A204.1 (cell line): ENCODE data around the gene NPY2R.

Experiments used
- FAIRE-seq: peaks from 2 replicates; lab custom pipeline; 2012; peaks lifted over from hg19 to GRCh38; lab: Jason Lieb, UNC

The NPY2R gene, protein sequence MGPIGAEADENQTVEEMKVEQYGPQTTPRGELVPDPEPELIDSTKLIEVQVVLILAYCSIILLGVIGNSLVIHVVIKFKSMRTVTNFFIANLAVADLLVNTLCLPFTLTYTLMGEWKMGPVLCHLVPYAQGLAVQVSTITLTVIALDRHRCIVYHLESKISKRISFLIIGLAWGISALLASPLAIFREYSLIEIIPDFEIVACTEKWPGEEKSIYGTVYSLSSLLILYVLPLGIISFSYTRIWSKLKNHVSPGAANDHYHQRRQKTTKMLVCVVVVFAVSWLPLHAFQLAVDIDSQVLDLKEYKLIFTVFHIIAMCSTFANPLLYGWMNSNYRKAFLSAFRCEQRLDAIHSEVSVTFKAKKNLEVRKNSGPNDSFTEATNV

DNA sequence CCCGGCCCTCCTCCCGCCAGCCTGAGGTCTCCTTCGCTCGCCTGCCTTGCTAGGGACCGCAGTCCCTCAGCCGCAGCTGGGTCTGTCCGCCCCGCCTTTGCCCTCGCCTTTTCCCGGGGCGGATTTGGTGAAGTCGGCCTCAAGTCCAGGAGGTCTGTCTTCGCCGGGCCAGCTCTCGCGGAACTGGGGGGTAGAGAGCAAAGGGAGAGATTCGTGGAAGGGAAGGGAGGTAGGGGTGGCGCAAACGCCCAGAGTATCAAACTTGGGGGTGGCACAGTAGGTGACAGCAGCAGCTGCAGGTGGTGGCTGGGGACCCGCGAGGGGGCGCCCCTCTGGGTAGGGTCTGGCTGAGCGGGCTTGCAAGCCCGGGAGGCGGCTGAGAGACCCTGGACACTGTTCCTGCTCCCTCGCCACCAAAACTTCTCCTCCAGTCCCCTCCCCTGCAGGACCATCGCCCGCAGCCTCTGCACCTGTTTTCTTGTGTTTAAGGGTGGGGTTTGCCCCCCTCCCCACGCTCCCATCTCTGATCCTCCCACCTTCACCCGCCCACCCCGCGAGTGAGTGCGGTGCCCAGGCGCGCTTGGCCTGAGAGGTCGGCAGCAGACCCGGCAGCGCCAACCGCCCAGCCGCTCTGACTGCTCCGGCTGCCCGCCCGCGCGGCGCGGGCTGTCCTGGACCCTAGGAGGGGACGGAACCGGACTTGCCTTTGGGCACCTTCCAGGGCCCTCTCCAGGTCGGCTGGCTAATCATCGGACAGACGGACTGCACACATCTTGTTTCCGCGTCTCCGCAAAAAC, at the start of gene NPY2R:
TSS of gene NPY2R (plus strand) at position 379 of the 797 bp plus-strand sequence. CDS start 5,304 bp downstream, outside the sequence.
- no peak for FAIRE-seq

DNA sequence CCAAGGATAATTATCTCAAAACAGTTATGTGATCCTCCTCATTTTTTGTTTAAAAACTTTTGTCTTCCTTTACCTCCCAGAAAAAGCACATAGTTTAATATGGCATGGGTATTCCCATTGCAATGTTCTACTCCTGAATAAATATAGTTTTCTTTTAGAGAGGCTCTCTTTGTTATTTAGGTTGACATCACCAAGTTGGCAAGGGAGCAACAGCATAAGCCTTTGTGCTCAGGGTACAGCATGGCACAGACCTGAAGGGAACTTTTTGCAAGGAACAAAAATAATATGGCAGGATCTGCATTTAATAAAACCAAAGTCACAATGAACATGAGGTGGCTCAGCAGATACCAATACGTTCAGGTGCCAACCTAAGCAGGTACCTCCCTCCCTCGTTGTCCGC, 47.1 kb upstream of the NPY2R start:
- no peak for FAIRE-seq

DNA sequence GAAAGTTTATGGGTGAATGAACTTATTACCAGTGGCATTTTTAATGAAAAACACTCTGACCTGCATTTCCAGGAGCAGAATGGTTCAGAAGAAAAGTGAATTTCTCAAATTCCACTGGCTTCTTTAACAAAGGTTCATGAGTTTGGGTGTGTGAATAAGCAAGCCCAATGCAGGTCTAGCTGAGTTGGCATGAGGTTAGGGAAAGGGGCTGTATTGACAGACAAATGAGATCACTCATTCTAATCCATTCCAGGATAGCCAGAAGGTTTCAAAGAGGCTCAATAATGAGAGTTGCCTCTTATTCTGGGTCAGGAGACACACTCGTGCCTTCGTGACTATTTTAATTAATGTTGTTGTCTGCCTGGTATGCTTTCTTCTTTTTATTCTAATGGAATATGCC, 43.7 kb upstream of the NPY2R start:
- FAIRE-seq = no peak

DNA sequence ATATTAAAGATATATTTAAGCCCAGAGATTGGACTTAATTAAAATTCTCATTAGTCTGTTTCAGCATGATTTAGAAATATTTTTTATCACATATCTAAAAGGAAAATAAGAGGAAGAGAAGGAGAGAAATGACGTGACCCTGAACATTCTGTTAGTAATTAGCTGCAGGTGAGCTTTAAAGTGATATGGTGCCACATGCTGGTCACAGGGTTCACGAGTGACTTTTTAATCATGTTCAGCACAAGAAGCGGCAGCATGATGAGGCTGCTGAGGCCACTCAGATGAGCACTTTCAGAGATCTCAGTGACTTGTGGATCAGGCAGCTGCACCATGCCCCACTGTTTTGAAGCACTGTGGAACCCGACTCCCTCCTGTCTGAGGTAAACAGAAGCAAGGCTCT, 37.9 kb upstream of the NPY2R start:
- FAIRE-seq = no peak

DNA sequence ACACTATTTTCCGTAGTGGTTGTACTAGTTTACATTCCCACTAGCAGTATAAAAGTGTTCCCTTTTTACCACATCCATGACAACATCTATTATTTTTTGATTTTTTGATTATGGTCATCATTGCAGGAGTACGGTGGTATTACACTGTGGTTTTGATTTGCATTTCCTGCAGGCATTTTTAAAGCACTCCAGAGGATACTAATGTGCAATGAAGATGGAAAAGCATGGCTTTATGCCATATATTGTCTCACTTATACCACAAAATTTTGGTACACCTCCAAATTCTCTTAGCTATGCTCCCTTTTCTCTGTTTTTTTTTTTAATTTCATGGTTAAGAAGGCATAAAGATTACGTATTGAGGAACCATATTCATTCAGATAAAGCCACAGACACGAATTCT, 35.1 kb upstream of the NPY2R start:
- FAIRE-seq = no peak

DNA sequence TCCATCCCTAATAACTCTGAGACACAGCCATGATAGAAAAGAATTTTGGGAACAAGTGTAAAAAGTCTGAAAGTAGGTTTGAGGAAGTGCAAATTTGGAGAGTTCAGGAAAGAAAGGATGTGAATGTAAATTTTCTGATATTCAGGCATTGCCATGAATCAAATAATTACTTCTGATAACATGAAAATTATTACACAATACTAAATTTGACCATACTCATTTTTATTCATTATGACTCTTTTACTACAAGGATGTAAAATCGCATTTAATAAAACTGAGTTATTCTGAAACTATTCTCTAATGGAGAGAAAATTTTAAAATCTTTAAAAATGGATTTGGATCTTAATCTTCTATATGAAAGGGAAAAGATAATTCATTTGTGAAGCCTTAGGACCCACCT, 33.8 kb upstream of the NPY2R start:
- no peak for FAIRE-seq

DNA sequence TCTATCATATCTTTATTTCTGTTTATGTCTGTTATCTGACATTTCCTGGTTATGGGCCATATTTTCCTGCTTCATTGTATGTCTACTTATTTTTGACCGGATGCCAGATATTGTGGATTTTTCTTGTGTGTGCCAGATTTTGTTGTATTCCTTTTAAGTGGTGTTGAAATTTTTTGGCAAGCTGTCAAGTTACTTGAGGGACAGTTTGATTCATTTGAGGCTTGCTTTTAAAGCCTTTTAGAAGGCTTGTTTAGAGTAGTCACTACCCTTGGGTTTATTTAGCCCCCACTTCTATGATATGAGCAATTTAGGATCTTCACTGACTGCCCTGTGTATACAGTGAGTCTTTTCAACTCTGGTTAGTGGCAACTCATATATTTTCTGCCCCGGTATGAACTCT, 29.2 kb upstream of the NPY2R start:
- no peak for FAIRE-seq

DNA sequence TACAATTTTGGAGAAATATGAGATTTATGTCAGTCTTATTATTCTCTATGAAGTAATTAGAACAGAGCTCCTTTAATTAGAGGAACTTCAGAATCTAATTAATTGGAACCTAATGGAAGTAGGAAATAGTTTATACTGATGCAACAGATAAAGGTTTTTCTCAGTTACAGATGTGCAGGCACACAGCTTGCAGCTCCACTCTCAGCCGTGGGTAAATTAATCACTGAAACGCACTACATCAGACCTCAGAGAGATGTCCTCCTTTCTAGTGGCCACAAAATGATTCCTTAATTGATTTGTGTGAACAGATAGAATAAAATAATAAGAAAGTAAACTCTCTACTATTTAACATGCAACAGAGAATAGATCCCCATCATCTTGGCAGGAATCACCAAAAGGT, 21.5 kb upstream of the NPY2R start:
- FAIRE-seq = no peak

DNA sequence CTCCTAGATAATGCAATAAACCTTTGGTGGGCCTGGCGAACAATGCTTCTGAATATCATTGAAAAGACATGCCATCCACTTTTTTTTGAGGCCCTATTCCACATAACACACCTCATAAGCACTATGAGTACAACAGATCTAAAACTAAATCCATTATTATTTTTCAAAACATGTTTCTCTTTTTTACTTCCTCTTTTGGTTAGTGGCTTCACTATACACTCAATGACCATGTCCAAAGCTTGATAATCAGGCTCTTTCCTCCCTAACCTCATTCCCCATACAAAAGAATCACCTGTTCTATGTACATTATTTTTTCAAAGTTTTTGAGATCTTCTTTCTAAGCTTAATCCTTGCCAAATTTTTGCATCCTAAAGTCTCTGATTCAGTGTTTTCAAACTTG, 20.4 kb upstream of the NPY2R start:
- FAIRE-seq = no peak

DNA sequence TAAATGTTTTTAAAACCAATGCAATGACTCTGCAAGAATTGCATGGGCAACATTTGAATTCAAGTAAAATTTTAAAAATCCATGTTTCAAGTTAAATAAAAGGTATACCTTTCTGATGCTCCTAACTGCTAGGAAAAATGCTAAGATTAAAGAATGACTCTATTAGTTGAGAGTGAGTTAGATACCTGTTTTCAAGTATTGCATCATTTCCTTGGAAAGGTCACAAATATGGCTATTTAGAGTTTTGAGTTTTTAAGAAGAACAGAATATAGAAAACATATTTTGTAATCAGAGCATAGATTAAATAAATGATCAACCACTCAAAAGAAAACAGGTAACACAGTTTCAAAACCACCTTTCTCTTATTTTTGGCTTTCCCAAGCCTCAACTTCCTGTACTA, 18.3 kb upstream of the NPY2R start:
- no peak for FAIRE-seq

DNA sequence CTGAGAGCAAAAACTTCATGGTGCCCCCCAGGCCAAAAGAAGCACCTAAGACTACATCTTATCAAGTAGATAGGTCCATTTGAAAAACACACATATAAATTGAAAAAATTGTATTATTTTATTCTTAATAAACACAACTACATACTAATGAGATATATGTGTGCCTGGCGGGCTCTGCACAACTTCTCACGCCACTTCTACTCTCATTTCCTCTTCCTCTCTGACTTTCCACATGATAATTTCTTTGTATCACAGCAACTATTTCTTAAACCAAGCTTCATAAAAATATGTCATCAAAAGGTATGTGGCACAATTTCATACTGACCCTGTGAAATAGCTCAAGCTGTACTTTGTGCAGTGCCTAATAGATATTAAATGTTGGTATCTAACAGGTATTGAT, 10.7 kb upstream of the NPY2R start:
- no peak for FAIRE-seq

DNA sequence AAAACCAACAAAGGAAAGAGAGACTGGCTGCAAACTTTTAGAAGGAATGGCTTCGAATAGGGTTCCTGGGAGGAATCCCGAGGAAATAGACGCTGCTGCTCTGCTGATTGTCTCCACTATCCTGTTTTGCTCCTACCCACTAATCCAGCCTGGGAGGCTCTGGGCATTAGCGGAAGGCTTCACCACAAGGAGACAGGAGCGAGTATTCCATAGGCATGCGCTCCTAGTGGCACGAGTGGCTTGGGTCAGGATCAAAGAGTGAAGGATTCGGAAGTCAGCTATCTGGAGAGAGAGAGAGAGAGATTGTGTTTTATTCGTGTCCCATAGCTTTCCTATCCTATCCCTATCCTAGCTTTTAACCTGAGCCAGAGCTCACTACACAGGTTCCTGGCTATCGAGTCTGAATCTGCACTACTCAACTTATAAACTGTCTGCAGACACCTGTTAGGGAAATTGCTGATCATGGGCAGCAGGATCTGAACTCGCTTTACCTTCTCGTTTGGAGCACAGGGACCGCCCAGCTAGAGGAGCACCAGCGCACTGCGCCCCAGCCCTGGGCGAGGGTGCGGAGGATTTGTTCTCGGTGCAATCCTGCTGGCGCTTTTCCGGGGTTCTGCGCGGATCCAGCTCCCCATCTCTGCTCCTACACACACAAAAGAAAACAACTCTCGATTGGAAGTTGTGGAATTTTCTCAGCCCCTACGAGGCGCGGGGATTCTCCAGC, 740 bp upstream of the NPY2R start:
- FAIRE-seq = no peak

DNA sequence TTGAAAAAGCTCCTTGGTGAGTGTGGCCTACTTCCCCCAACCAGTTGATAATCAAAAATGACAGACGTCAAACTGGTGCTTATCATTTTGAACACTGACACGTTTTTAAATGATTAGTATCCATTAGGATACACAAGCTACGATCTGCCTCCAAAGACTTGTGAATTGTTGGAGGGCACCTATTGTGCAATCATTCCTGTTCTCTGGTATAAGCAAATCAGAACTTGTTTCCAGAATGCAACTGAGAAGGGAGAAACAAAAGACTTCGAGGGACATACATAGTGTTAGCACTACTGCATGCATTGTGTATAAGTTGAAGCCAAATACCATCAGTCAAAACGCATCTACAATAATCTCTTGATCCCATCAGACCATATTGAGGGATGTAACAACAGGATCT, 11.6 kb downstream of the NPY2R start:
- no peak for FAIRE-seq

DNA sequence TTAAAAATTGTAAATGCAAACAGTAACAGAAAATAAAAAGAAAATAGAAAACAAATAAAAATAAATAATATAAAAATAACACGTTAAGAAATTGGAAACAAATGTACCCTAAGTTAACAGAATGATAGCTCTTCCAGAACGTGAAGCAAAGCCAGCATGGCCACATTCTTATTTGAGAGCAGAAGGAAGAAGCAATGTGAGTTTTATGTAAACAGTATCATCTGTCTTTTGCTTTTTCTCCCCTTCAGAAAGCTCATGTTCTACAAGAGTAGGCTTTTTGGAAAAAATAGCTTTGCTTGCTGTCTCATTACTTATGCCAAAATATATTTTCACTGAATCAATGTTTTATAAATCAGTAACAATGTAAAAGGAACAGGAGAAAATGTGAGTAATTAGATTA, 18.7 kb downstream of the NPY2R start:
- FAIRE-seq = no peak

DNA sequence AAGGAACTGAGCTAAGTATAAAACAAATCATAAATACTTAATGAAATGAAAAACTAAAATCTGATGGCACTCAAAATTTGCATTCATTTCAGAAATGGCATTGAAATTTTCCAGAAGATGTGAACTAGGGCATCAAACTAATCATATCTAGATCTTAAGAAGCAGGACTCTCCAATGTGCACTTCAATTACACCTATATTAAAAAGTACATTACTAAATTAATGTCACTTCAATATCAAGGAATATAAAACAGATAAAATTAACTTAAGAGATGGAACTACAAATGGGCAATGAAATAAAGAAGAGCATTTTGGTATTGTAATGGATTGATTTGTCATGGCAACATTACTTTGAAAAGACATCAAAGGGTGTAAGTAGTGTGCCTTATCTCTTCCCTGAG, 20.3 kb downstream of the NPY2R start:
- FAIRE-seq = no peak

DNA sequence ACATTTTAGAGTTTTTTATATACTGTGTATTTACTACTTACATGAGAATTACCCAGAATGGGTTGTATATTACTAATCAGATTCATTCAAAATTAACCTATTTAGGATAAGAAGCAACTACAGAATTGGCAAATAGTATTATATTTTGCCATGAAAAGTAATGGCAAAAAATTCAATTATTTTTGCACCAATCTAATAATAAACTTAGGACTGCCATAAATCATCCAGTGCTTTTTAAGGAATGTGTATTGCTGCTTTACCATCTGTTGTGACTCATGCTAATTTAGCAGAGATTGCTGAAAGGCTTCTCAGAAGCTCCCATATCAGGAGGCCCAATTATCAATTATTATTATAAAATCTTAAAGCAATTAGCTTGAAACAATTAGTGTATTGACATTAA, 24.0 kb downstream of the NPY2R start:
- no peak for FAIRE-seq

DNA sequence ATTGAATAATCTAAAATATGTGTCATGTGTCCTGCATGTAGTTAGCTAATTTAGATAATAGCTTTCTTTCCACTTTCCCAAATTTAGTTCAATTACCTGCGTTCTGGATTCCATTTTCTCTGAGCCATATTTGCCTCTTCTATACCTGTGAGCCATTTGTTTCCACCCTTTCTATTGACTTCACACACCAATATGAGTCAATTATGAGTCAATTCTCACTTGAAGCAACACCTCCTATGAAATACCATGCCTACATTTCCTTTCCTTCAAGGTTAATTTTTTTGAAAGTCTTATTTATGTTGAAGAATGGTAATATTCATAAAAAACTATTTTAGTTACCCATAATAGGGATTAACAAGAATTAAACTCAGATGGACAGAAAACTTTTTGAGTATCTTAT, 25.8 kb downstream of the NPY2R start:
- FAIRE-seq = no peak

DNA sequence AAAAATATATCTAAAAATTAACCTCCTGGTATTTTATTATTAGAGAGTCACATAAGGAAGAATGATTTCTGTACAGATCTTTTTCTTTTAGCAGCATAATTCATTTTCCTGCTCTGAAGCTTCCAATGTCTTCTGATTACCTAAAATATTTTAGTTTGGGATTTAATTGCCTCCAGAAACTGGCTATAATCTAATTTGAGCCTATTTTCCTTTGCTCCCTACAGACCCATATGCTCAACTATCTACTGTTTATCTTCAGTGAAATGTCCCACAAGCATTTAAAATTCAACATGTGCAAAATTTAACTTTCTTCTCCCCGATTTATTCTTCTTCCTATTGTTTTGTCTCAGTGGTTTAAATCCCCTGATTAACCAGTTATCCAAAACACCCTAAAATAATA, 29.1 kb downstream of the NPY2R start:
- FAIRE-seq = no peak

DNA sequence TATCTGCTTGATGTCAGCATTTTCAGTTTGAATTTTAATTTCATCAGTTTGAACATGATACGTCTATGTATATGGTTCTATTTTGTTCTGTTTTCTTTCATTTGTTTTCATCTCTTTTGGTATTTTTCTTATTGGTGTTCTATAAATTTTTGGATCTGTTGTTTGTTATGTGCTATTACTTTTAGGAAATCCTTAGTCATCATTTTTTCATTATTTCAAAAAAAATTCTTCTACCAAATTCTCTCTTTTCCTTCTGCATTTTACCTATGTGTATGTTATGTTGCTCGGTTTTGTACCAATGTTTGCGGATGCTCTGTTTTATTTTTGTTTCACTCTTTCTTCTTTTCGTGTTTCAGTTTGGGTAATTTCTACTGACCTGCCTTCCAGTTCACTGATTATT, 32.8 kb downstream of the NPY2R start:
- no peak for FAIRE-seq

DNA sequence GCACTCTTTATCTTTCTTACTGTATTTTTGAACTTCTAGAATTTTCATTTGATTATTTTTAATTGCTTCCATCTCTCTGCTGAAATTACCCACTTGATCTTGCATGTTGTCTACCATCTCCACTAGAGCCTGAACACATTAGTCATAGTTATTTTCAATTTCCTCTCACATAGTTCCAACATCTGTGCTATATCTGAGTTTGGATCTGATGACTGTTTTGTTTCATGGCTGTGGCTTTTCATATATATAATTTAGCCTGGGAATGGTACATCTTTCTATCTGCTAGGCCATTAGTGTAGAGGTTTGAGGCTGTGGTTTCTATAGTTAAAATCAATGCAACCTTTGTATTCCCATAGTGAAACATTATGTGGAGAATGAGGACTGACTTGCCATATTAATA, 33.2 kb downstream of the NPY2R start:
- no peak for FAIRE-seq

DNA sequence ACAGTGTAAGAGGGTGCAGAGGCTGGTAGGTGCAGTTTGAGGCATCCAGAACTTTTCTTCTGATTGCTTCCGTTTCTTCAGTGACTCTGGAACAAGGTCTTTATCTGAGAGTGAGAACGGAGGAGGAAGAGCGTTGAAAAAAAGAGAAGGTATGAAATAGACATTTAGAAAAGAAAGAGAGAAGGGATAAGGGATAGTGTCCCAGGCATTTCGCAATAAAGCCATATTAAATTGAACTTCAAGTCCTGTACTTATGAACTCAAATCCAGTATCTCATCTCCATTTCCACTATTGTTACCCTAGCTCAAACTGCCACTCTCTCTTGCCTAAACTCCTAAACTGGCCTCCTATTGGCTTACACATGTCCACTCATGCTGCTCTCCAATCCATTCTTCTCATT, 36.7 kb downstream of the NPY2R start:
- FAIRE-seq = no peak

DNA sequence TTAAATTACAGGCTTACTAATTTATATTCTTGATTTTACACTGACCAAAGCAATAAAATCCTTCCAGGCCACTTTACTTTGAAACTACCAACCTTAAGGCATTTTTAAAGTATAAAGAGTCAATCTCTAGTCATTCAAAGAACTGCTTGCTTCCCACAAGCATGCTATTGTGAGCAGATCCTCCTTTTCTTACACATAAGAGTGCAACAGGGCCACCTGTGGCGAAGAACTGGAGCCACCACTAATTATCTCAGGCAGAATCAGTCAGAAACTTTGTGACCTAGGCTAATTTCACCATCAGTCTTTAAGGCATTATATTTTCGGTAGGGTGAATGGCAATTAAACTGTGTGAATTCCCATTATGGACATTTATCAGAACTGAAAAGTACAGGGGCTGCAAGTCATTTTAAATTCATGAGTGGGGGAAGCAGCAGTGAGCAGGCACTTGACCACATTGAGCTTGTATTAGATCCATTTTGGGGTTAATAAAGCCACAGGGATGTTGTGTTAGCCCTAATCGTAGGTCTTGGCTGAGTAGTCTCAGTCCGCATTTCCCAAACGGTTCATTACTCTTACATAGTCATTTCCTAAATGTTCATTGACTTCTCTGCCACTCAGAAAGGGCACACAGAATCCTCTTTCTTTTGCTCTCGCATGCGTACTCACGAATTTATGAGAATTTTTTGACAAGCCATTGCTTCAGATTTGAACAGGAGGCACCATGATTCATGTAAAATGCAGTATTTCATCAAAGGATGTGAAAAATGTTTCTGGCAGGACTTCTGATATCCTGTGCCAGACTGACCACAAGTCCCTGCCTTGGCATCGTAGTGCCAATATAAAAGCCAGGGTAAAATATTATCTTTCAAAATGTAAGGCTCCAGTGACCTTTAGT, 39.8 kb downstream of the NPY2R start:
- no peak for FAIRE-seq
